ENCODE data around the gene LMO2. TPM values are rescaled to one million over a fixed set of nuclear protein-coding genes. Genes with fewer than 3 reads are reported as not detected.
A peak's percentile ranks its signal among the peaks of the same experiment; 100 is the strongest.
"Not testable (repeated sequence)": the region's sequence is repeated elsewhere in the genome, so short reads cannot be mapped to it uniquely, and the experiment has no call there.

The LMO2 gene
- total RNA-seq, 1 donor from 2014 or later = 47.6 TPM

- DNase-seq (ENCODE audit: low read depth in 2 of 2) = no peak
Observed at GRCh38 chr11:33863418-33864172, 28.3 kb downstream of the LMO2 start.

GRCh38 chr11:33861941-33862589 lies 29.8 kb downstream of the LMO2 start:
- no peak for DNase-seq (ENCODE audit: low read depth in 2 of 2)

- DNase-seq (ENCODE audit: low read depth in 2 of 2) = no peak
Observed at GRCh38 chr11:33861386-33861785, 30.5 kb downstream of the LMO2 start.

GRCh38 chr11:33860926-33861325 lies 30.9 kb downstream of the LMO2 start:
- DNase-seq (ENCODE audit: low read depth in 2 of 2) = no peak

- DNase-seq (ENCODE audit: low read depth in 2 of 2) = no peak
Observed at GRCh38 chr11:33859306-33859705, 32.6 kb downstream of the LMO2 start.

- peak; percentile 53 to 80 for DNase-seq (ENCODE audit: low read depth in 2 of 2)
Observed at GRCh38 chr11:33857933-33858371, 33.9 kb downstream of the LMO2 start.

- DNase-seq (ENCODE audit: low read depth in 2 of 2) = no peak
Observed at GRCh38 chr11:33855500-33855899, 36.4 kb downstream of the LMO2 start.

- DNase-seq (ENCODE audit: low read depth in 2 of 2) = no peak
Observed at GRCh38 chr11:33848717-33849390, 43.0 kb downstream of the LMO2 start.

- DNase-seq (ENCODE audit: low read depth in 2 of 2) = no peak
Observed at GRCh38 chr11:33847251-33847650, 44.6 kb downstream of the LMO2 start.

GRCh38 chr11:33844236-33844635 lies 47.6 kb downstream of the LMO2 start:
- DNase-seq (ENCODE audit: low read depth in 2 of 2) = no peak

- DNase-seq (ENCODE audit: low read depth in 2 of 2) = no peak
Observed at GRCh38 chr11:33843018-33843417, 48.9 kb downstream of the LMO2 start.

- DNase-seq (ENCODE audit: low read depth in 2 of 2) = no peak
Observed at GRCh38 chr11:33842236-33842915, 49.5 kb downstream of the LMO2 start.

- DNase-seq (ENCODE audit: low read depth in 2 of 2) = not testable (repeated sequence)
Observed at GRCh38 chr11:33838234-33838633, 53.6 kb downstream of the LMO2 start.

- not testable (repeated sequence) for DNase-seq (ENCODE audit: low read depth in 2 of 2)
Observed at GRCh38 chr11:33837334-33837733, 54.5 kb downstream of the LMO2 start.

GRCh38 chr11:33835143-33835878 lies 56.6 kb downstream of the LMO2 start:
- DNase-seq (ENCODE audit: low read depth in 2 of 2) = peak; percentile 63 to 70

GRCh38 chr11:33832676-33833075 lies 59.2 kb downstream of the LMO2 start:
- DNase-seq (ENCODE audit: low read depth in 2 of 2) = no peak

GRCh38 chr11:33830903-33831648 lies 60.8 kb downstream of the LMO2 start:
- DNase-seq (ENCODE audit: low read depth in 2 of 2) = peak in 1 of 2 donors; percentile 12

- peak in 1 of 2 donors; percentile 64 for DNase-seq (ENCODE audit: low read depth in 2 of 2)
Observed at GRCh38 chr11:33829430-33830141, 62.3 kb downstream of the LMO2 start.

- DNase-seq (ENCODE audit: low read depth in 2 of 2) = no peak
Observed at GRCh38 chr11:33828604-33829429, 63.1 kb downstream of the LMO2 start.

All from dermis microvascular lymphatic vessel endothelial cell (primary cell).